ENCODE data around the gene RND1. TPM values are rescaled to one million over a fixed set of nuclear protein-coding genes. Genes with fewer than 3 reads are reported as not detected.
A peak's percentile ranks its signal among the peaks of the same experiment; 100 is the strongest.
"Not testable (repeated sequence)": the region's sequence is repeated elsewhere in the genome, so short reads cannot be mapped to it uniquely, and the experiment has no call there.

Gene RND1
- 10 to 100 TPM in 1 of 4 donors, under 1 TPM in 1, not detected in 2; 0.88 to 22.1 TPM for total RNA-seq

GRCh38 chr12:48865281-48866051 is at the start of gene RND1:
RND1 (minus strand) TSS chr12:48865870; CDS start chr12:48865767, 103 bp downstream.
- peak within 1 kb of the TSS; percentile 43 to 62 for H3K4me3 ChIP-seq
- intact Hi-C loops (cut with DNase I; ENCODE audit: low total_unique reads) = no loop called here
- TF ChIP-seq CTCF (IDR thresholded peaks at IDR 0.05) = peak in 2 of 4 experiments; percentile 7 to 26
- TF ChIP-seq POLR2A (IDR thresholded peaks at IDR 0.05) = peak; percentile 91 to 99
- H3K9me3 ChIP-seq = no peaks in the 10 kb centered on the region
- H3K27me3 ChIP-seq = no peaks in the 10 kb centered on the region
- no peaks in the 10 kb centered on the region for H3K4me1 ChIP-seq
- H3K36me3 ChIP-seq = no peaks in the 10 kb centered on the region
- DNase-seq = peak; percentile 85 to 92
- H3K27ac ChIP-seq = peak within 1 kb of the TSS; percentile 29 to 41

- H3K27ac ChIP-seq = no peak overlapping the region
- TF ChIP-seq CTCF (IDR thresholded peaks at IDR 0.05) (no peak), POLR2A (IDR thresholded peaks at IDR 0.05) (no peak)
- H3K27me3 ChIP-seq = no peaks in the 10 kb centered on the region
- no peak overlapping the region for H3K4me3 ChIP-seq
- H3K9me3 ChIP-seq = no peaks in the 10 kb centered on the region
- H3K4me1 ChIP-seq = no peaks in the 10 kb centered on the region
- H3K36me3 ChIP-seq = no peaks in the 10 kb centered on the region
- no peak for DNase-seq
- intact Hi-C loops (cut with DNase I; ENCODE audit: low total_unique reads) = no loop called here
Observed at GRCh38 chr12:48910196-48910595, 44.5 kb upstream of the RND1 start.

GRCh38 chr12:48909698-48910097 is 44.0 kb upstream of the RND1 start:
- H3K27ac ChIP-seq; H3K4me1 ChIP-seq; H3K4me3 ChIP-seq; intact Hi-C loops (cut with DNase I; ENCODE audit: low total_unique reads); H3K9me3 ChIP-seq; DNase-seq; H3K27me3 ChIP-seq; H3K36me3 ChIP-seq: not testable (repeated sequence)

- H3K4me3 ChIP-seq = no peak overlapping the region
- peaks cover 0 to 6% of the 10 kb centered on the region in 2 donors for H3K4me1 ChIP-seq
- H3K27ac ChIP-seq = no peak overlapping the region
- TF ChIP-seq POLR2A (IDR thresholded peaks at IDR 0.05) (no peak), CTCF (IDR thresholded peaks at IDR 0.05) (no peak)
- intact Hi-C loops (cut with DNase I; ENCODE audit: low total_unique reads) = no loop called here
- no peak for DNase-seq
- H3K9me3 ChIP-seq = no peaks in the 10 kb centered on the region
- H3K27me3 ChIP-seq = no peaks in the 10 kb centered on the region
- H3K36me3 ChIP-seq = no peaks in the 10 kb centered on the region
Observed at GRCh38 chr12:48907245-48907644, 41.6 kb upstream of the RND1 start.

GRCh38 chr12:48903982-48904411 is 38.3 kb upstream of the RND1 start:
- H3K4me1 ChIP-seq = peaks cover 0 to 6% of the 10 kb centered on the region in 2 donors
- H3K9me3 ChIP-seq = no peaks in the 10 kb centered on the region
- H3K27ac ChIP-seq = no peak overlapping the region
- peak; percentile 73 for DNase-seq
- H3K27me3 ChIP-seq = no peaks in the 10 kb centered on the region
- intact Hi-C loops (cut with DNase I; ENCODE audit: low total_unique reads) = no loop called here
- TF ChIP-seq POLR2A (IDR thresholded peaks at IDR 0.05) (no peak), CTCF (IDR thresholded peaks at IDR 0.05) (peak; percentile 46 to 68 (median 50))
- H3K36me3 ChIP-seq = no peaks in the 10 kb centered on the region
- H3K4me3 ChIP-seq = peak overlapping the region; percentile 32 to 39
